ENCODE results near the gene MRI1.
A peak's percentile ranks its signal among the peaks of the same experiment; 100 is the strongest.

MRI1 gene

GRCh38 chr19:13794757-13795589 is 30.7 kb downstream of the MRI1 start, which contains the start of gene ZSWIM4:
Gene ZSWIM4, plus strand, starts transcription at chr19:13795443. Its CDS starts 206 bp downstream, at chr19:13795649.
- peak; percentile 70 to 99 (median 84) for DNase-seq

GRCh38 chr19:13795595-13796300 is 31.4 kb downstream of the MRI1 start:
- DNase-seq, result peak in 1 of 5 experiments; percentile 26

- no peak for DNase-seq
Measured at GRCh38 chr19:13796301-13797057, 32.2 kb downstream of the MRI1 start.

- DNase-seq, result no peak
Measured at GRCh38 chr19:13797058-13797440, 32.7 kb downstream of the MRI1 start.

- DNase-seq, result no peak
Measured at GRCh38 chr19:13797870-13798269, 33.5 kb downstream of the MRI1 start.

GRCh38 chr19:13799669-13800068 is 35.3 kb downstream of the MRI1 start:
- DNase-seq, result no peak

GRCh38 chr19:13803038-13803437 is 38.7 kb downstream of the MRI1 start:
- DNase-seq, result no peak

GRCh38 chr19:13804830-13805683 is 40.7 kb downstream of the MRI1 start:
- DNase-seq, result no peak

- DNase-seq, result no peak
Measured at GRCh38 chr19:13806728-13807127, 42.4 kb downstream of the MRI1 start.

- no peak for DNase-seq
Measured at GRCh38 chr19:13807421-13808021, 43.2 kb downstream of the MRI1 start.

- no peak for DNase-seq
Measured at GRCh38 chr19:13808856-13809255, 44.5 kb downstream of the MRI1 start.

- DNase-seq, result no peak
Measured at GRCh38 chr19:13812544-13812943, 48.2 kb downstream of the MRI1 start.

GRCh38 chr19:13813147-13813546 is 48.8 kb downstream of the MRI1 start:
- DNase-seq, result no peak

- DNase-seq, result no peak
Measured at GRCh38 chr19:13814550-13814949, 50.2 kb downstream of the MRI1 start.

- DNase-seq, result peak in 1 of 5 experiments; percentile 49
Measured at GRCh38 chr19:13817018-13817614, 52.8 kb downstream of the MRI1 start.

GRCh38 chr19:13817615-13818371 is 53.5 kb downstream of the MRI1 start:
- DNase-seq, result peak in 2 of 5 experiments; percentile 37 to 70

GRCh38 chr19:13819238-13819637 is 54.9 kb downstream of the MRI1 start:
- no peak for DNase-seq

- DNase-seq, result no peak
Measured at GRCh38 chr19:13821292-13821691, 57.0 kb downstream of the MRI1 start.

GRCh38 chr19:13823256-13823655 is 58.9 kb downstream of the MRI1 start:
- DNase-seq, result no peak
